Transverse colon (tissue), 4 donors: ENCODE measurements around the gene TFIP11. TPM values are rescaled to one million over a fixed set of nuclear protein-coding genes. Genes with fewer than 3 reads are reported as not detected.

Experiments
- DNase-seq: peaks from one replicate; pipeline ENCODE4 v3.0.0-alpha.2; 2019
- H3K27ac ChIP-seq, 4 donors: fragments of 200-600 bp; sonication (generic); 2 replicates each; pipeline ENCODE4 v1.5.1; 2016 to 2018; ENCODE audit warnings: inconsistent platforms in 4 of 4
- H3K27me3 ChIP-seq: fragments of 200-600 bp; sonication (generic); 2 replicates; pipeline ENCODE4 v1.5.1; 2017; ENCODE audit warnings: inconsistent platforms
- H3K36me3 ChIP-seq, 4 donors: fragments of 200-600 bp; sonication (generic); 2 replicates each; pipeline ENCODE4 v1.5.1; 2017 to 2019; ENCODE audit warnings: inconsistent platforms in 4 of 4
- H3K4me1 ChIP-seq, 4 donors: fragments of 200-600 bp; sonication (generic); 2 replicates each; pipeline ENCODE4 v1.5.1; 2017 to 2020; ENCODE audit warnings: inconsistent platforms in 4 of 4
- H3K4me3 ChIP-seq, 4 donors: fragments of 200-600 bp; sonication (generic); 1 replicate in 1 of 4; 2 replicates in 3 of 4; pipeline versions ENCODE4 v1.5.1 to v1.6.1; 2017 to 2019; ENCODE audit warnings: inconsistent platforms in 4 of 4
- H3K9me3 ChIP-seq, 2 donors: fragments of 200-600 bp; sonication (generic); 2 replicates each; pipeline ENCODE4 v1.5.1; 2017 to 2019; ENCODE audit warnings: inconsistent platforms in 2 of 2
- CTCF ChIP-seq, 5 experiments: fragments of 200-600 bp in 3 of 5; fragments of 450-650 bp in 2 of 5; sonication (generic) in 3 of 5; IDR thresholded peaks; 1 replicate in 2 of 5; 2 replicates in 3 of 5; pipeline ENCODE4 v1.5.1; 2016 to 2017; ENCODE audit warnings: antibody characterized with exemption in 5 of 5, inconsistent platforms in 3 of 5, mild to moderate bottlenecking in 2 of 5, moderate library complexity in 1 of 5
- EP300 ChIP-seq: sonication (generic); formaldehyde crosslinking; IDR thresholded peaks from one replicate; pipeline ENCODE4 v1.6.1; 2017; ENCODE audit warnings: antibody characterized with exemption, low read depth
- POLR2A ChIP-seq: fragments of 450-650 bp; IDR thresholded peaks from one replicate; pipeline ENCODE4 v1.6.1; 2016; ENCODE audit warnings: antibody characterized with exemption, mild to moderate bottlenecking, moderate library complexity
- POLR2AphosphoS5 ChIP-seq, 3 donors: sonication (generic); formaldehyde crosslinking; IDR thresholded peaks; one replicate each; pipeline ENCODE4 v1.6.1; 2016; ENCODE audit warnings: antibody characterized with exemption in 3 of 3
- WGBS, 2 donors: methylation state at CpG; one replicate each; pipeline ENCODE4 v1.1.5; 2018; ENCODE audit warnings: low coverage in 1 of 2; 5-methylcytosine and 5-hydroxymethylcytosine counted together
- in situ Hi-C, 4 donors: fragments of 200-750 bp; cut with MboI; loops; one replicate each; pipeline versions ENCODE4 v1.15.0 to v1.15.1; 2017; ENCODE audit warnings: low sequenced_read_pairs in 3 of 4, low pct_ligation_motif_present in 1 of 4, low pct_unique_long_range_greater_than_20kb in 1 of 4
- intact Hi-C: fragments of 100-400 bp; cut with DNase I; formaldehyde crosslinking; loops from one replicate; pipeline ENCODE4 v1.15.1; 2023; ENCODE audit warnings: low total_unique reads
- total RNA-seq, 4 donors: library from RNA; depleted of rRNA; stranded (reverse); fragments of >200 nt; gene quantifications; one replicate each; pipeline ENCODE4 v1.1.0, GENCODE V29; 2016

The TFIP11 gene
- total RNA-seq, 4 donors from 2014 or later: 5.2 to 33.7 (median 31.1) TPM

GRCh38 chr22:26479792-26480610 lies 32.3 kb downstream of the TFIP11 start:
- DNase-seq: no peak
- no peaks in the 10 kb centered on the region for H3K27me3 ChIP-seq
- WGBS, 2 donors: 15 to 40% methylated on average over 4 to 12 of the region's 12 CpGs
- H3K27ac ChIP-seq: peak overlapping the region; percentile 40 to 77 (median 73)
- H3K4me1 ChIP-seq: peaks cover 33 to 57% (median 47%) of the 10 kb centered on the region in 4 donors
- no peaks in the 10 kb centered on the region for H3K9me3 ChIP-seq
- intact Hi-C loops (no loop called here), in situ Hi-C loops (no loop called here)
- H3K36me3 ChIP-seq: peaks cover 0 to 24% (median 5%) of the 10 kb centered on the region in 4 donors
- H3K4me3 ChIP-seq: peak overlapping the region in 2 of 4 donors; percentile 19 to 35
- TF ChIP-seq CTCF (IDR thresholded peaks at IDR 0.05) (no peak), POLR2AphosphoS5 (IDR thresholded peaks at IDR 0.05) (no peak)

GRCh38 chr22:26479043-26479791 lies 33.1 kb downstream of the TFIP11 start:
- no peak for DNase-seq
- peaks cover 0 to 24% (median 5%) of the 10 kb centered on the region in 4 donors for H3K36me3 ChIP-seq
- H3K27me3 ChIP-seq: no peaks in the 10 kb centered on the region
- H3K4me3 ChIP-seq: peak overlapping the region in 2 of 4 donors; percentile 19 to 35
- no peaks in the 10 kb centered on the region for H3K9me3 ChIP-seq
- H3K27ac ChIP-seq: peak overlapping the region; percentile 40 to 77 (median 73)
- WGBS, 2 donors: 23 to 30% methylated on average over 8 to 12 of the region's 12 CpGs
- H3K4me1 ChIP-seq: peaks cover 26 to 49% (median 41%) of the 10 kb centered on the region in 4 donors
- intact Hi-C loops (no loop called here), in situ Hi-C loops (no loop called here)
- no peak for TF ChIP-seq CTCF (IDR thresholded peaks at IDR 0.05)
- TF ChIP-seq POLR2AphosphoS5 (IDR thresholded peaks at IDR 0.05): no peak
- no peak for TF ChIP-seq POLR2A
- TF ChIP-seq EP300: no peak

GRCh38 chr22:26477341-26477731 lies 34.9 kb downstream of the TFIP11 start:
- intact Hi-C loops: no loop called here

More at GRCh38 chr22:26477341-26477731, 34.9 kb downstream of the TFIP11 start:
- Histone ChIP-seq H3K4me3 (no peak overlapping the region), H3K9me3 (no peaks in the 10 kb centered on the region), H3K27me3 (no peaks in the 10 kb centered on the region), H3K36me3 (peaks cover 0 to 36% (median 9%) of the 10 kb centered on the region in 4 donors), H3K27ac (no peak overlapping the region), H3K4me1 (peaks cover 16 to 39% (median 30%) of the 10 kb centered on the region in 4 donors)
- 45 to 100% methylated on average over 1 to 4 of the region's 4 CpGs for WGBS, 2 donors
- in situ Hi-C loops: no loop called here
- TF ChIP-seq POLR2A (no peak), EP300 (no peak), POLR2AphosphoS5 (IDR thresholded peaks at IDR 0.05) (no peak), CTCF (IDR thresholded peaks at IDR 0.05) (no peak)
- DNase-seq: no peak
